IPS DF 4.7 (cell line): ENCODE measurements around the gene MMP24.
"Not testable (repeated sequence)": the region's sequence is repeated elsewhere in the genome, so short reads cannot be mapped to it uniquely, and the experiment has no call there.

ENCODE experiments used
- DNase-seq: peaks from one replicate; pipeline ENCODE4 v3.0.0-alpha.2; 2013; ENCODE audit warnings: low spot score; ENCODE audit errors: extremely low read depth

The MMP24 gene

DNA sequence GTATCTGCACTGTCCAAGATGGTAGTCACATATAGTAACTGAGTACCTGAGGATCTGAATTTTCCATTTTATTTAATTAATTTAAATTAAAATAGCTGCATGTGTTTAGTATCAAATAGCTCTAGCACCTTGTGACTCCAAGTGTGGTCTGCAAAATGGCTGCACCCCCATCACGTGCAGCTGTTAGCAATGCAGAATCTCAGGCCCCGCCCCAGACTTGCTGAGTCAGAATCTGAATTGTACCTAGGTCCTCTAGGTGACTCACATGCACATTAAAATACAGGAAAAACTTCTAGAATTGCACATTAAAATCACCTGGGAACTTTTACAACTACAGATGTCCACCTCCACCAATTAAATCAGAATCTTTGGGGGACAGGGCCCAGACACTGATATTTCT lies 84.9 kb downstream of the MMP24 start:
- no peak for DNase-seq

DNA sequence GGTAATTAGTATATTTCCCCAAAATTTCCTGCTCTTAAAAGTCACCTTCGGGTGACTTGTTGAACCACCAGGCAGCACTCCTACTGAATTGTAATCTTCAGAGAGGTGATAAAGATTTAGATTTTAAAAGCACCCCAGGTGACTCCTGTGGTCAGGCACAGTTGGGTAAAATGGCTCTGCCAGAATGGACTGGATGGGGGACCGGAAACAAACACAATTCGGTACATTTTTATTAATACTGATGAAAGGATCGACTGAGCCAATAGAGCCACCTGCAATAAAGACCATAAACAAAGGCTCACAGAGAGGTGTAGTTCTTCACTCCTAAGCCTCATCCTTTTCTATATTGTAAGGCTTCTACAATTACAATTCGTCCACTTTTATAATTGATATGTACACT lies 85.3 kb downstream of the MMP24 start:
- no peak for DNase-seq

DNA sequence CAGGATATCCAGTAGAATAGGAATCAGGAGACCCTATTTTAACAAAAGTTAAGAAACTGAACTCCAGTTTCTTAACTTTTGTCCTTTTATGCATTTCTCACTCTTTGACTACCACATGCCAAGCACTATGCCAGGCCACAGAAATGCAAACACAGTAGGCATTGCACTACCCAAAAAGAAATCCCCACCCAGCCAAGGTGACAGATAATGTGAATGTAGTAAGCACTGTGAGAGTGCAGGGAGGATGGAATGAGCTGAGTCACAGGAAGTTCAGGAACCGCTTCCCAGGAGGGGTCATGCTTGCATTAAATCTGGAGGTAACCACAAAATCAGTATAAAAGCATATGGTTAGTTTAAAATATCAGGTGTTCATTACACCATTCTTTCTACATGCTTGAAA lies 85.8 kb downstream of the MMP24 start:
- no peak for DNase-seq

DNA sequence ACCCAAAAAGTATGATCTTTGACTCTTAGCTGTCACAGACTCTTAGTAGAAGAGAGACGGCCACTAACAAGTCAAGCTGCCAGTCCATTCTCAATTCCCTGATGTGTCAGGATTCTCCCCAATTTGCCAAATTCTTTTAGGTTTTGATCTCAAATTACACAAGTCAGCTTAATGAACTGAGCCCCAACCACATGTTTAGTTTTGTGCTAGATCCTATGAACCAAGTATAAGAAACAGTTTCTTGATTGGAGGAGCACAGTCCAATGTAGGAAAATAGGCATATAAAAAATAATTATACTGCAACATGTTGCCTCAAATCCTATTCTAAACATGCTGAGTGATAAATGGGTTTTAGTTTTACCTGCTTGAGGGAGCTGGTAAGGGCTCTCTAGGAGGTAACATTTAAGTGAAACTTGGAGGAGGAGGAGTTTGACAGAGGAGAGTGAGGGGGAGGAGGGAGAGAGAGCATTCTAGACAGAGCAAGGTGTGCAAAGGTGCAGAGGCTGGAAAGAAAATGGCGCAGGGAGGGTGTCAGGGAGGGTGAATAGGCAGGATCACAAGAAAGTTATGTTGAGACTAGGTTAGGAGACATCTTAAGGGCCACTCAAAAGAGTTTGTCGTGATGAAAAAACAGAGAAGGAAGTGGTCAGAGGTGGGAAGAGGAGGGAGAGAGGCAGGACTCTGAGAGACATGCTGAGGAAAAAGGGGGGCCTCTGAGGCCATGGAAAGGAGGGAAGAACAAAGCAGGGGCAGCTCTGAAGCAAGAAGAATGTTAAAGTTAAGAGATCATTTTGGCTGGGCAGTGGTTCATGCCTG lies 88.5 kb downstream of the MMP24 start:
- no peak for DNase-seq

DNA sequence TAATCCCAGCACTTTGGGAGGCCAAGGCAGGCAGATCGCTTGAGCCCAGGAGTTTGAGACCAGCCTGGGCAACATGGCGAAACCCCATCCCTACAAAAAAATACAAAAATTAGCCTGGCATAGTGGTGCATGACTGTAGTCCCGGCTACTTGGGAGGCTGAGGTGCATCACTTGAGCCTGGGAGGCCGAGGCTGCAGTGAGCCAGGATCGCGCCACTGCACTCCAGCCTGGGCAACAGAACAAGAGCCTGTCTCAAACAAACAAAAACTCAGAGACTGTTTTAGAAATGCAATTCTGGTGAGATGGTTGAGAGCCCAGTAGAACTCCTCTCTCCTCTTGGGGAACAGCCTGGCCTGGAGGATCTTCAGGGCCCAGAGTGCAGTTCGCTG lies 89.1 kb downstream of the MMP24 start:
- DNase-seq, result not testable (repeated sequence)

DNA sequence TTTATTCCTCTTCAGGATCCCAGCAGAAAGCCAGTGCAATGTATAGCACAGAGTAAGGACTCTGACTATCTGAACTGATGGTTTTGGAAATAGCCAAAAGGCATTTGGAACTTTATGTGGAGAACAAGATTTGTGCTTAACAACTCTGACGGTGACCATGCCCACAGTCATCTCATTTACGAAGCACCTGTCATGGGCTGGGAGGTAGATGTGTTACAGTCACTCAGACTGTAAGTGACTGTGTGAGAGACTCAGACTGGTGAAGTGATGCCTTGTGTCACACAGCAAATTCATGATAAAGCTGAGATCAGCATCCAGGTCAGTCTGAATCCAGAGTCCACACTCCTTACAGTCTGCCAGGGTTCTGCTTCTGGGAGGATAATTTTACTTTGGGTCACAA lies 89.6 kb downstream of the MMP24 start:
- DNase-seq, result no peak

DNA sequence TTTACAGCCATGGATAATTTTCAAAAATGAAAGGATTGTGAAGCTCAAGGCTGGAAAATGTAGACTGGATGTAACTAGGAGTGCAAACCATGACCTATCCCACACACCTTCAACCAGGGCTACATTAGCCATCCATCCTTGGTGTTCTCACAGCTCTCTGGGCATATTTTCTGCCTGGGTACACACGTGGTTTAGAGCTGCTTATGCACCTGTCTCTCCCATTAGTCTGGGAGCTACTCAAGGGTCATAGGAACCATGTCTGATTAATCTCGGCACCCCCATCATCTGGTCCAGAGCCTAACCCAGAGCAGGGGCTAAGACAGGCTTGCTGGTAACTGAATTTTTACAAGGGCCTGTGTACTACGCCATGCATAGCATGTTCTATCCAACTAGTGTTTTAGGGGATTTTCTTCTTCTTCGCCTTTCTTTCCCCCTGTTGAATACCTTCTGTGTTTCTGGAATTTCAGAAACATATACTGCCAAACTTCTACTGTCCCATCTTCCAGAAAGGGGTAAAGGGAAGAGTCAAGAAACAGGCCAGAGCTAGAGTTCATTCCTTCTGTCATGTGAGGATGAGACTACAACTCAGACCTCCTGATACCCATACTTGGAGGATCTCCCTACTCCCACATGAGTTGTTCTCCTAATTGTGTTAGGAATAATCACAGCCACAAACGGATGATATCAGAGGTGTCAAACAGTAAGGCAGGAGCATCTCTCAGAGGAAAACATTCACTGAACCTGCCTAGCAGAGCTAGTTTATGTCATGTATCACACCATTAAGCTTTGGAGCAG lies 91.1 kb downstream of the MMP24 start:
- no peak for DNase-seq

DNA sequence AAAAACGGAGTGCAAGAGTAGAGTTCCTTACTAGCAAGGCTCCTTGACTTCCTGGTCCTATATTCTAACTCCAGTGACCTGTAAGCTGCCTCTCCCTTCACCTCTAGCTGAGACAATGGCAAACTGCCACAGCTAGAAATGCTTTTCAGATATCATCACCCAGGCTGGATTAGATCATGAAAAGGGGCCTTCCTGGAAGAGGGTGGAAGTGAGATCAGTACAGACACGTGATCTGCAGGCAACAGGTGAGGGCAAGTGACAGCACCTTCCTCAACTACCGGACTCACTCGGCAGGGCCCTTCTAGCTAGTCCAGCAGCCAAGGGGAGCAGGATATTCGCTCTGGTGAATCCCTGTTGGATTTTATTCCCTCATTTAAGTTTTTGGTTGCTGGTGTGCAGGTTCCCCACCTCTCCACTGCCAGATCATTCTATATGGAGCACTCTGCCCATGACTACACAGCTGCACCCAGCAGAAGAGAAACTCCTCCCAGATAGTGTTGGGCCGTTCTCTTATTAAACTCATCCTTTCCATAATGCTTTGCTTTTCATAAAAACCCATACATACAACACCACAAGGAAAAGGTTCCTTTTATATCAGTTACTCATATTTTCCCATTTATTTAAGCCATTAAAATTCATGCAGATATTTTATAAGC lies 92.1 kb downstream of the MMP24 start:
- no peak for DNase-seq

DNA sequence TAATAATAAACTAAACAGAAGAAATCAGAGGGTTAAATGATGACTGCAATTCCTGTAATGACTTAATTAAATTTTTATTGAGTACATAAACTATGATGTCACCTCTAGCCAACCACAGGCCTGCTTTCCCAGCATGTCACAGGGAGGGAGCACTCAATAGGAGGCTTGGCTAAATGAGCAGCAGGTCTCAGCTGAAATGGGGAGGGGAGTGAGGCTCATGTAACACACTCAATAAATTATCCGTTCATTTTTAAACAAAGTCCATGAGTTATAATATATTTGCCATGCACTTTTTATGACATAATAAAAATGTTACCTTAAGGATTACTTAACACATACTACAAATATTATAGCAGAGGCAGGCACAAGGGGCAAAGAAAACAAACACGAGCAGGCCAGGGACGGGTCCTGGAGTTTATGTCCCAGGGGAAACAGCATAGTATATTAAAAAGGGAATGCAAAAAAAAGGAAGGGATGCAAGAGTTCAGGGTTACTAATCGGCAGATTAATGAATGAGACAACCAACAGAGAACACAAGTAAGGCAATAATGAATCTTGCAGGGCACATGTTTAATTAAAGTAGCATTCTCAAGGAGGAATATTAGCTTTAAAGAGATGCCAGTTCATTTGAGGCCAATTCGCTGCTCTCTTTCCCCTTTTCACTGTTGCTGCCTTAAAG lies 92.8 kb downstream of the MMP24 start:
- no peak for DNase-seq

DNA sequence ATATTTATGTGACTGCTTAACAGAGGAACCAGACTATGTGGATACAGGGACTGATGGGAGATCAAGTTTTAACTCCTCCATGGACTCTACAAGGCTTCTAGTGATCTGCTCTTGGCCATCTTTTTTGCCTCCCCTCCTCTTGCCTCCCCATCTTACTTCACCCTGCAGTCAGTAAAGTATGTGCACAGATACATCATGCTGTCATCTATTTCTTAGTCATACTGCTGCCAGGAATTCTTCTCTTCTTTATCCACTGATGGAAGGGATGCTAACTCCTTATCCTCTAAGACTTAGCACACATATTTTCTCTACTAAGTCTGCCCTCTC lies 93.3 kb downstream of the MMP24 start:
- DNase-seq, result no peak

DNA sequence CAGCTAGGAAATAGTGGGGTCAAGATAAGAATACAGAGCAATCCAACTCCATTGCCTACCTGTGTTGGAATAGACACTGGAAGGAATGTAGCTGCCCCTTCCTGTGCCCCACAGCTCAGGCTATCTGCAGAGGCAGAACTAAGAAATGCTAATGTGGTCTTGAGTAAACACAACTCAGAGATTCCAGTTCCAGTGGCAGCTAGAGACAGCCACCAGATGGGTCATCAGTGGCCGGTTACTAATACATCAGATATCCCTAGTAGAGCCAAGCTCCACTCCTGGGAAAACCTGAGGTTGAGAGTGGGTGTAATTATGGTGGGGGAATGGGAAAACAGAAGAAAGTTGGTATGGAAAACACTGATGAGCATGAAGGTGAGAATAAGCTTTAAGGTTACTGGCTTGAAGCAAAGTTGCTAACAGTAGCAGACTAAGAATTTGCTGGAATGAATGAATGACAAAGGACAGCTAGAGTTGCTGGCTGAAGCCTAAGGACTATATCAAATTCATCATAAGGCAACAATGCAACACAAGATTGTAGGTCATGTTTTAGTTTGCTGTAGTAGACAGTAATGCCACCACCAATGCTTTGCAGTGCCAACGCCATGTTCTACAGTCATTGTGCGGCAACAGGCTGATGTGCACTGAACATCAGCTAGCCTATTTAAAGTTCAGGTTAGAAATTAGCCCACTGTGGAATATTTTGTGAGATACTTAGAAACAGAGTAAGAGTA lies 94.1 kb downstream of the MMP24 start:
- DNase-seq, result no peak

DNA sequence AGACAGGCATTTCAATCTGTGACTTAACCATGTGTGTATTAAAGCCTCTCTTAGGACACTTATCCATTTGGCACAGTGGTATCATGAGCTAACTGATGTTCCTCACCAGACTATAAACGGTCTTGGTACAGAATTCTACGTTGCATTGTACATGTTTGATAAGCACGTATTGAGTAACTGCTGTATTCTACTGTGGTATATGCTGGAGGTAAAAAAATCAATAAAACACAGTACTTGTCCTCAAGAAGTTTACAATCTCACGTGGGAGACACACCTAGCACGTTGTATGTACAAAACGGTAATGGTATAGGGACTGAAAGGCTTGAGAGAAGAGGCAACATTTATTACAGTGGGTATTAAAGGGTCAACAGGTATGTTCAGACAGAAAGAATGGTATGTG lies 98.9 kb downstream of the MMP24 start:
- DNase-seq, result no peak

DNA sequence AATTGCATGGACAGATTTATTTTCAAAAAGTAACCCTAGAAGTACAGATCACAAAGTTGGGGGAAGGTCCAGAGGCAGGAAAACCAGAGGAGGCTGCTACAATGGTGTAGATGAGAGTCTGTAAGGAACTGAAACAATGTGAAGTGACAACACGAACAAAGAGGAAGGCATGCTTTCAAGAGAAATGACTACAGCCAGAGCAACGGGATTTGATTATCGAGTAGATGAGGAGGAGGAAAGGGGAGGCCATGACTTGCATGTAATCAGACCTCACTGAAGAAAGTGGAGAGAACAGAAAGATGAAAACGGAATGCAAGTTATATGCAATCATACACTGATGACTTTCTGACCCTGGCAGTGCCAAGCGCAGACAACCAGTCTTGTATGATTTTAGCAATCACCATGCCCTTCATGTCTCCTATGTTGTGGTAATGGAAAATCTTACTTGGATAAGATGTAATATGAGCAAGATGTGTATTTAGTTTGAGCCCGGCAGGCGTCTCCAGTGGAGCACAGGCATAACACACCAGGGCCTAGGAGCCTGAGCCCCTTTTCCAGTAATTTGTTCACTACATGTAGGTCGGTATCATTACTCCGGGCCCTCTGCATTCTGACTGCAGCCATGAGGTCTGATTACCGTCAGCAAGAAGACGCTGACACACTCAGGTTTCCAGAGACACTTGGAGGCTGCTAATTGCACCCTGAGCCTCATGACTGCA lies 99.7 kb downstream of the MMP24 start:
- no peak for DNase-seq
